Inflammatory macrophage (primary cell): ENCODE data around the gene SLC12A1.
"Not testable (repeated sequence)": the region's sequence is repeated elsewhere in the genome, so short reads cannot be mapped to it uniquely, and the experiment has no call there.

Source experiments
- DNase-seq, 2 donors: peaks; one replicate each; pipeline ENCODE4 v3.0.0-alpha.2; 2020 to 2022

SLC12A1 gene

DNA sequence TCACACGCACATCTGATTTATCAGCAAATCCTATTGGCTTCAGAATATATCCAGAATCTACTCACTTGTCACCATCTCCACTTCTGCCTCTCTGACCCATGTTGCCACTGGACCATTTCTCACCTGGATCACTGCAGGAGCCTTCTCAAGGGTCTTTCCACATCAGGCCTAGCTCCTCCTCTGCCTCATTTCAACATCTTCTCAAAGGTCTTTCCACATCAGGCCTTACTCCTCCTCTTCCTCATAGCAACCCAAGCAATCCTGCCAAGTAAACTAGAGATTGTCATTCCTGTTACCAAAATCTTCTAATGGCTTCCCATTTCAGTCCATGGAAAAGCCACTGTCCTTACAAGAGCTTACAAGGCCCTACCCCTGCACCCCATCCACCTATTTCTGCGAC lies 107.1 kb downstream of the SLC12A1 start:
- no peak for DNase-seq

DNA sequence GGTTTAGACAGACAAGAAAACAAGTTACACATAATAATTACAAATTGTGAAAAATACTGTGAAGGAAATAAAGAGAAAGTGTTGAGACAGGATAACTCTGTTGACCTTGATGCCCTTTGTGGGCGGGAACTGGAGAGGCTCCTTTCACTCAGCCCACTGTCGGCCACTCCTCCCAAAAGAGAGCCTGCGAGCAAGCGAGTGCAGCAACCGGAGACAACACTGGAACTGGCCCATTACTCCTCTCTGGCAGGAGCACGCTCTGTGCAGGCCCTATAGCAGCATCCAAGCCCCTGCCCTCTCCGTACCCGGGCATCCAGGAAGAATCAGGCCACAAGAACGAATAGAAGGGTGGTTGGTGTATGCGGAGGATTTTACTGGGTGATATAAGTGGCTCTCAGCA lies 108.9 kb downstream of the SLC12A1 start:
- no peak for DNase-seq

DNA sequence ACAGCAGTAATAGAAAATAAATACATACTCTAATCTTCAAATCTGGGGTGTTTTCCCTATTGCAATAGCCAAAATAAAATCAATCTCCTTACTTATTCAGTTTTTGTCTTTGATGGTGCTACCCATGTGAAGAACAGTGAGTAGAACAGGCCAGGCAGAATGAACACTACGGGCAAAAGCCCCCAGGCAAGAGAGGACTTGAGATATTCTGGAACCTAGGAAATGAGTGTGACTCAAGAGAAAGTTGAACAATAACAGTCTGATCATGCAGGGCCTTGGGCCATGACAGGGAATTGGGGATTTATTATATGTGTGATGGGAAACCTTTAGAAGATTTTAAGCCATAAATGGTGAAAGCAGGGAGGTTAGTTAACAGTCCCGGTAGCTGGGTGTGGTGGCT lies 111.1 kb downstream of the SLC12A1 start:
- no peak for DNase-seq

DNA sequence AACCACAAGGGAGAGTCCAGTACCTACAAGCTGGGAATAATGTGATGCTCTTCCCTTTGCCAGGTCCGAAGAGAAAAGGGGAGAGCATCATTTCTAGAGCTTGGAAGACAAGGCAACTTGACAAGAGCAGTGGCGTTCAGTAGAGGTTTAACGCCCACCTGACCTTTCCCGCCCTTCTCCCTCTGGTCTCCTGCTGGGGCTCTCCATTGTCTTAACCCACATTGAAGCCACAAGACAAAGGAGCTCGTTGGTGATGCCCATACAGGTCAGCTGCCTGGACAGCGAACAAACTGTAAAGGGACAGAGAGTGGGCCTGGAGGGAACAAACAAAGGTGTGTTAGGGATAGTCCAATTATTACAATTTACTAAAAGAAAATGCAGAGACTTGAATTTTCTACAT lies 112.0 kb downstream of the SLC12A1 start:
- no peak for DNase-seq

DNA sequence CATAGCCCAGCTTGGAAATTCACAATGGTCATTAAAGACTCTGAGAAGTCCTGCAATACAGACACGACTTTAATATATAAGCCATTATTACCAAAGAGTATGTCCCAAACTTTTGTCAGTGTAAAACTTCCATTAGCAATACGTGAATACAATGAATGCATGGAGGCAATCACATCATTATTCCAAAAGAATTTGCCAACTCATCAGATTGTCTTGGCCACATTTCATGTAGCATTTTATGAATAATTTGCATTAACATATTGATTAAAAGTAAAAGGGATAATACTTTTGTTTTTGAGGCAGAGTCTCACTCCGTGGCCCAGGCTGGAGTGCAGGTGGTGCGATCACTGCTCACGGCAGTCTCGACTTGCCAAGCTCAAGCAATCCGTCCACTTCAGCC lies 117.2 kb downstream of the SLC12A1 start:
- no peak for DNase-seq

DNA sequence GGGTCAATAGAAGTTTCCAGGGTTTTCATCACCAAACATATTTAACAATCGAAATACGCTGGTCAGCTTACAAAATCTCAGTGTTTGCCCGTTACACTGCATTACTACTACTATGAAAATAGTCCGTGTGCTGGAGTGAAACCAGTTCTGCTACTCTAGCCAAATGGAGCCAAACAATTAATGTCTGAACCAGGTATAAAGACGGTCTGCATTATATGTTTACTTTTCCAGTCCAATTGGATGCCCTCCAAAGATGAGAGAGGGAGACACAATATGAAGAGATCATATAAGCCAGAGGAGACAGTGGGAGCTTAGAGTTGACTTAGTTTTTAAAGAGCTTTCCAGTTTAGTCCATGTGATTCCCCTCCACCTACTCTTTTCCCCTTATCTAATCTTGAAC lies 118.8 kb downstream of the SLC12A1 start:
- no peak for DNase-seq

DNA sequence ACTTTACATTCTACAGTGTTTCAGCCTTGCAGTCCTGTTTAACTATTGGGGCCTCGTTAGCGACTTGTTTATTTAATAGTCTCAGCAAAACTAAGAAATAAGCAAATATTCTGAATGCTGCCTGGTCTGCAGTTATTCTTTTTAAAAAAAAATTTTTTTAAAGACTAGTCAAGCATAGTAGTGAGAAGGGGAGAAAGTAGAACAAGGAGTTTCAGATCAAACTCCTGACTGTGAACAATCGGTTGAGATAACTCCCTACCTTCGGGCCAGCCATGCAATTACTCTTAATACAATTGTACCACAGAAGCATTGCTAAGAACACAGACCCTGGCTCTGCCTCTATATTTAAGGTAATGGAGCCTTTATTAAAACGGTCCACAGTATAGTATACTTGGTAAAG lies 119.3 kb downstream of the SLC12A1 start:
- no peak for DNase-seq

DNA sequence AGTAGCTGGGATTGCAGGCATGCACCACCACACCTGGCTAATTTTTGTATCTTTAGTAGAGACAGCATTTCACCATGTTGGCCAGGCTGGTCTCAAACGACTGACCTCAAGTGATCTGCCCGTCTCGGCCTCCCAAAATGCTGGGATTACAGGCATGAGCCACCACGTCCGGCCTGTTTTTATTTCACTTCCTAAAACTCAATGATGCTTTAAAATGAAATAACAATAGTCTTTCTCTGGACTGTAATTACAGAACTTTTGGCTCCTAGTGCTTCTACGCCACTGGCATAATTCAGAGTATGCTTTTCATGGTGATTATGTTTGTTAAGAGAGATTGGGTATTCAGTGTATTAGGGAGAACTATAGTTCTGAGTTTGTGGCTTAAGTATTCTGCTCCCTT lies 120.1 kb downstream of the SLC12A1 start:
- not testable (repeated sequence) for DNase-seq

DNA sequence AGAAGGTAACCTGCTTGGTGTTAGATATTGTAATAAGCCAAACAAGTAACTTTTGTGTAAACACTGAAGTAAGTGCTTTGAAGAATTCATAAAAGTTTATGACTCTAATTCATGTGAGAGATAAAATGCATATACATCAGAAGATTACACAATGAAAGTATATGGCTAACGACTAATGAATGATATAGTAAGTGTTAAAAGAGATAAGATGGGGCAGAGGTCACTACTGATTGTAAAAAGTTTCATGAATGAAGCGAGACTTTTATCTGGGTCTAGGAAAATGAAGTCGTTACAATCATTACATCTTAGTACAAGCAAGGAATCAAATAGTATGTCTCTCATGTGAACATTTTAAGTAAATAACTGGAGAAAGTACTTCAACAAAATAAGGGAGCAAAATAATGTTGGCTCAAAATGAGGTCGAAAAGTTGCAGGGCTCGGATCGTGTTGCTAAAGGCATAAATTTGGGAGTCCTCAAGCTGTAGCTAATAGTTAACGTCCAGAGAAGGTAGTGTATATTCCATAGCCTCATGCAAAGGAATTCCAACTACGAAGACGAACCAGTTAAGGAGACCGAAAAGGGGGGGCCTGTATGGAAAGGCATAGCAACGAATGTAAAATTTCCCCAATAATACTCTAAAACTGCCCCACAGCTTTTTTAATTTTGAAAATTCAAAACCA lies 124.1 kb downstream of the SLC12A1 start:
- no peak for DNase-seq

DNA sequence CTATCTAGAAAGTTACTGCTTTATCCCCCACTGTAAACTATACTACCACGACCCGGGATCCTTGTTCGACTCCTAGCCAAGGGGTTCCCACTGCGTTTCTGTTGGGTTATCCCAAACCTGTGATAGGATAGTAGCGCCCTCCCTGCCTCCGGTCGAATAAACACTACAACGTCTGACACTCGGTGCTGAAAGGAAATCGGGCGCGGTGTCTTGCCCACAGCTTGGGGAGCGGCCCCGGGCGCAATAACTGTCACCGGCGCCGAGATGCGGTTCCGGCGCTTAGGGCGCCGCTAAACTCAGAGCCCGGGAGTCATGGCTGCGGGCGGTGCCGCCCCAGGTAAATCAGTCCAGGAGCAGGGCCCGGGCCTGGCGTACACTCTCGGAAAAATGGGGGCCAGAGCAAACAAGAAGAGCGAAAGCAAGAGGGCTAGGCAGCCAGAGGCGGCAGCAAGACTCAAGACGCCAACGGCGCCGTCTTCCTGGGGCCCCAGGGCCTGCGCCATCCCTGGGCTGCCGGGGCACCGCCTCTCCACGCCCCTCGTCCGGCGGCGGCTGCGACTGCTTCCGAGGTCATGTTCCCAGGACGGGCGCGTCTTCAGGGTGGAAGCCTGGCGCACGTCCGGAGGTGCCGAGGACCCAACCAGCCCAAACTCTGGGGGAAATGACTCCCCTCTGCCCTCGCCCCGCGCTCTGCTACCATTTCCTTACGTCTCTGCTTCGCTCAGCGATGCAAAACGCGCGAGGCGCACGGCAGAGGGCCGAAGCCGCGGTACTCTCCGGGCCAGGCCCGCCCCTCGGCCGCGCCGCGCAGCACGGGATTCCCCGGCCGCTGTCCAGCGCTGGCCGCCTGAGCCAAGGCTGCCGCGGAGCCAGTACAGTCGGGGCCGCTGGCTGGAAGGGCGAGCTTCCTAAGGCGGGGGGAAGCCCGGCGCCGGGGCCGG lies 125.0 kb downstream of the SLC12A1 start, which contains the start of gene DUT:
DUT (plus strand) TSS at position 575 of the 941 bp plus-strand sequence; CDS start at position 662, 87 bp downstream.
- peak; percentile 66 to 84 for DNase-seq

DNA sequence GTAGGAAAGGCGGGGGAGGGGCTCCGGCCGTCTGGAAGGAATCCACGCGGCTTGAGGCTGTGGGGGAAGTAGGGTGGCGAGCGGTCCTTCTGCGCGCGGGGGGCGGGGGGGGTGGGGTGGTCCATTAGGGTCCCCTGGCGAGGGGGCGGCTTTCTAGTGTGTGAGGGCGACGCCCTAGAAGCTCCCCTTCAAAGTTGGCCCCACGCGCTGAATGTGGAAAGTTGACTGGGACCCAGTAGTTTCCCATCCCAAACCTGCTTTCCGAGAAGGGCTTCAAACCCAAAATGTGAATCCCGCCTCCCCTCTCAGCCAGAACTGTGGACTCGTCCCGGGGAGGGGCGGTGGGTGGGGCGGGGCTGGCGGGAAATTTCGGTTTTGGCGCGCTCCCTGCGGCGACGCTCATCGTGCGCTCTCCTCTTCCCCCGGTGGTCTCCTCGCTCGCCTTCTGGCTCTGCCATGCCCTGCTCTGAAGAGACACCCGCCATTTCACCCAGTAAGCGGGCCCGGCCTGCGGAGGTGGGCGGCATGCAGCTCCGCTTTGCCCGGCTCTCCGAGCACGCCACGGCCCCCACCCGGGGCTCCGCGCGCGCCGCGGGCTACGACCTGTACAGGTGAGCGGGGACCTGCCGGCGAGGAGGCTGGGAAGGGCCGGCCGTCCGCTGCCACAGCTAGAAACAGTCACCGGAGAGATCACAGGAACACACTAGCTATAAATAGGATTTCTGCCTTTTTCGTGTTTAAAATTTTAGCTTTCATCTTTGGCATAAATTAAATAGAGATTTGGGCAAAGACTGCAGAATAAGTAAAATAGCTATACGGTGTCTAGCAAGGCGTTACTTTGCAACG lies 125.9 kb downstream of the SLC12A1 start:
- peak; percentile 49 to 54 for DNase-seq

DNA sequence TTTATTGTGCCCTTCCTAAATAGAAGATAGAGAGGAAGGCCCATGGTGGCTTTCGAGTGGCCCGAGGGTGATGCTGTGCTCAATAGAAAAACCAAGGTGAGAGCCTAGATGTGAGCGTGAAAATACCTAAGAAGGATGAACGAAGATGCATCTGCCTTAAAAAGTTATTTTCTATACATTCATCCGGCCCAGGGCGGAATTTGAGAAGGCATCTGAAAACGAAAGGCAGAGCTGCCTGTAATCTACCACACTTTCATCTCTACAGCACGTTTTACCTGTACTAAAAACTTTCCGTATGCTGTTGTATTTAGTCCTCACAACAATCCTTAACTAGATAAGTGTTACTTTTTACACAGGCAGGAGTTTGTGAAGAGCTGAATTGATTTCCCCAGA lies 126.5 kb downstream of the SLC12A1 start:
- DNase-seq = no peak

DNA sequence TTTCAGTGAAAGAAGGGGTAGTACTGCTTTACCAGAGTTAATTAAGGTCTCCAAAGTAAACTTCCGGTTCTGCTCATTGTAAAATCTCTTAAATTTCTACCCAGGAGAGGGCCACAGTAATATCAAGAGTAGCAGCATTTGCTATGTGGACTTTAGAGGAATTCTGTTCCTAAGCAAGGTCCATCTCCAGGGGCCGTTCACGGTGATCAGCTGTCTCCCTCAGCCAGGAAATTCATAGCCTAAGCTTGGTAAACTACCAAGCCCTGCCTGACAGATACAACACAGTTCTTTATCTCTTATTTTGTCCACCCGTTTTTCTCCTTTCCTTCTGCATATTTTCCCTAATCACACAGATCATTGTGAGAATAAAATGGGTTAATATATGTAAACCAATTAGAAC lies 127.4 kb downstream of the SLC12A1 start:
- DNase-seq = no peak

DNA sequence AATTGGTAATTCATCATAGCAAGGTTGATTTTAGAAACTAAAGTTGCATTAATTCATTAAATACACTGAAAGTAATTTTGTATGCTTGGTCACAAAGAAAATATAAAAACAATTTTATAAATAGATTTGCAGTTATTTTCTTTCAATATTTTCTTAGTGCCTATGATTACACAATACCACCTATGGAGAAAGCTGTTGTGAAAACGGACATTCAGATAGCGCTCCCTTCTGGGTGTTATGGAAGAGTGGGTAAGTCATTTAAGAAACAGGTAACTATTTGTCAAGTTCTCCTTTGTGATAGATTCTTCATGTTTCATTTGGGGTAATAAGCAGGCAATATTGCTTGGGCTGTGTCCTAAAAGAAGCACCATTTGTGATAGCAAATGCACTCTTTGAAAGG lies 128.2 kb downstream of the SLC12A1 start:
- no peak for DNase-seq

DNA sequence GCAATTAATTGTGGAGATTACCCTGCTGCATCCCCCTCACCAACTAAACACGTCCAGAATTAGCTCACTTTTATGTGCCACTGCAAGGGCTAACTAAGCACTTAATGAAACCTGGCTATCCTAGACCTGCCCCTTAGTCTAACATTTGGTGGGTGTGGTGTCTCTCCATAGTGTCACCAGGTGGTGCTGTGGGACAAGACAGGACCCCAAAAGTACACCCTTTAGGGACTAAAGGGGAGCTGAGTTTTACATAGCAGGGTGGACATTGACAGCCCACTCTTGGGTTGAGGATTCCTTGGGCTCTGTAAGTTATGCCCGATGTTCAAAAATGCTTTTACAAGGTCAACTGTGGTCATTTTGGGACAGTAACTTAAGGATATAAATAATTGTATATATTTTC lies 130.8 kb downstream of the SLC12A1 start:
- no peak for DNase-seq

DNA sequence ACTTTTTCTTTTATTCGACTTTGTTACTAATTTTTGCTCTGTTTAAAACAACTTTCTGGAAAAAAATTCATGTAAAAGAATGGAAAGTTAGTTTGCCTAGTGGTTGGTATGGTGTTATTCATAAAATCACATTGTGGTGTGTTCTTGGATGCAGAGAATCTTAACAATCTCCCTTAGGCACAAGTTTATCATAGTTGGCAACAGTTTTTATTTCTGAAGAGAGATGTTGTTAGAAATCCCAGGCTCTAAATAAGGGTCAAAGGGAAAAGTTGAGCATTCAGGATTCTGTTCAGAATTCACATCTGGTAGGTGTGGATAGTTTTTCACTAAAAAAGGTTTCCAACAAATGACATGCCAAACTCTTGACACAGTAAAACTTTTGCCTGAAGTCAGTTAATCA lies 131.5 kb downstream of the SLC12A1 start:
- no peak for DNase-seq

DNA sequence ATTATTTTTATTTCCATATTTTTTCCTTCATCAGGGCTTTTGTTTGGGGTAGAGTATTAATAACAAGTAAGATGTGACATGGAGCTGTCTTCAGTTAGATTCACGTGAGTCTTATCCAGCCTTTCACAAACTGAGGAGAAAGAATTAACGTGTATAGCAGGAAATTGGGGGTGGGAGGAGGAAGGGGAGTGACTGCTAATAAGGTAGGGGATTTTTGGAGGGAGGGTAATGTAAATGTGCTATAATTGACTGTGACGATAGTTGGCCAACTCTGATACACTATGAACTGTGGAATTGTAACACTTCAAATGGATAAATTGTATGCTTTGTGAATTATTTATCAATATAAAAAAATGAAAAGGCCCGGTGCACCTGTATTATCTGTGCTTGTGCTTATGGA lies 134.0 kb downstream of the SLC12A1 start:
- DNase-seq = no peak

DNA sequence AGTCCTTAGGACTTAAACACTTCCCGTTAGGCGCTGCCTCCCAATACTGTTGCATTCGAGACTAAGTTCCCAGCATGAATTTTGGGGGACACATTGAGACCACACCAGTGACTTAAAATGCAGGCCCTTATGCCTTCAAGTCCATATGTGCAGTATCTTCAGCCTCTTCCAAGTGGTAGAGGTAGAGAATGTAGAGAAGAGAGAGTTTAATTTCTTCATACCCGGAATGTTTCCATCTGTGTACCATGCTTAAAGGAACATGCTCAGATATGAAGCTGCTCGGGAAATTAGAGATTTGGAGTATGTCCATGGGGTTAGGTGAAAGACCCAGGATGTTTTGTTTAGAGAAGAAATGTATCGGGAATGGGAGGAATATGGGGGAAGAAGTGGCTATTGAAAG lies 137.8 kb downstream of the SLC12A1 start:
- no peak for DNase-seq

DNA sequence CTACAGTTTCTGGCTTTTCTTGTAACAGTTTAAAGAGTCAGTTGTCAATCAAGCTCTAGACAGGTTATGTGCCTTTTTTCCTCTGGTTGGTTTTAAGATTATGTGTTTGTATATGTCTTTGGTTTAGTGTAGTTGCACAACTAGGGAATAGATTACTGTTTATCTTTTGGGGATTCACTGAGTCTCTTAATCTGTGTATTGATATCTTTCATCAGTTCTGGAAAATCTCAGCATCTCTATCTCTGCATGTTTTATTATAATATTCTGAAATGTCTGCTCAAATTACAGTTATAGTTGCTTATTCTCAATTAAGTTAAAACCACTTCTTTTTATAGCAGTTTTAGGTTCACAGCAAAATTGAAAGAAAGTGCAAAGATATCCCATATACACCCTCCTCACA lies 139.4 kb downstream of the SLC12A1 start:
- DNase-seq = no peak

DNA sequence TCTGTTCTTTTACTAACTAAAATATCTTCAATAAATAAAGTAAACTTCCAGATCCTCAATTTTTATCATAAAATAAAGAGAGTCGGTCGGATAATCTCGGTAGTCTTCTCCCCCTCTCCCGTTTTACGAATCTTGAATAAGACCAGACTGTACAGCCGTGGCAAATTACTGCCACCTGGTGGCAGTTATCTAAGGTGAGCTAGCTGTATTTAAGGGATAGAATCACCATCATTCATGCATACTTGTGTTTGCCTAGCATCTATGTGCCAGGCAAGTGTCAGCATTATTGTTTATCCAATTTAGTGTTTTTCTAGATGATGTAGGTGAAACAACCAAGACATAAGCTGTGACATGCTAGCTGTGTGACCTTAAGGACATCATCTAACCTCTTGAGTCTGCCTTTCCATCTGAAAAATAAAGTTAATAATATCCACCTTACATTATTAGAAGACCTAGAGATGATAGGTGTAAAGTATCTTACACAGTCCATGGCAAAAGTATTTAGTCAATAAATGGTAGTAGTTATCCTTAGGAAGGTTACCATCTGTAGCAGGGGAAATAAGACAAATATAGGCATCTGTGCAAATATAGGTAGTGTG lies 146.5 kb downstream of the SLC12A1 start:
- DNase-seq = peak; percentile 57 to 62
